Osteocyte (in vitro differentiated cells): Measurements from ENCODE around the gene CIAO2B. TPM values are rescaled to one million over a fixed set of nuclear protein-coding genes. Genes with fewer than 3 reads are reported as not detected.

Source experiments
- DNase-seq: peaks from one replicate; pipeline ENCODE4 v3.0.0; 2021; ENCODE audit warnings: mixed read lengths; ENCODE audit not compliant: unreplicated experiment; ENCODE audit errors: extremely low spot score
- H3K27ac Mint-ChIP-seq: one replicate; pipeline ENCODE4 v1.8.0; 2021; ENCODE audit warnings: mild to moderate bottlenecking, mixed read lengths; ENCODE audit not compliant: unreplicated experiment
- H3K27me3 Mint-ChIP-seq: one replicate; pipeline ENCODE4 v1.8.0; 2021; ENCODE audit warnings: mixed read lengths; ENCODE audit not compliant: unreplicated experiment
- H3K36me3 Mint-ChIP-seq: one replicate; pipeline ENCODE4 v1.8.0; 2021; ENCODE audit warnings: mixed read lengths; ENCODE audit not compliant: unreplicated experiment
- H3K4me1 Mint-ChIP-seq: one replicate; pipeline ENCODE4 v1.8.0; 2021; ENCODE audit warnings: mixed read lengths; ENCODE audit not compliant: unreplicated experiment
- H3K4me3 Mint-ChIP-seq: one replicate; pipeline ENCODE4 v1.8.0; 2021; ENCODE audit warnings: mild to moderate bottlenecking, moderate library complexity, mixed read lengths; ENCODE audit not compliant: unreplicated experiment
- H3K9me3 Mint-ChIP-seq: one replicate; pipeline ENCODE4 v1.8.0; 2021; ENCODE audit warnings: mixed read lengths; ENCODE audit not compliant: unreplicated experiment
- total RNA-seq: library from RNA; stranded (reverse); gene quantifications from 2 replicates; pipeline ENCODE4 v1.2.1, GENCODE V29; 2021
- TF ChIP-seq, protein P1 (sequence below): fragments of 200-600 bp; sonication (generic); IDR thresholded peaks from 2 replicates; pipeline ENCODE4 v1.5.0; 2021; ENCODE audit warnings: antibody characterized with exemption, mild to moderate bottlenecking, moderate library complexity

CIAO2B gene
- total RNA-seq, 1 donor from 2014 or later: 69.9 TPM

DNA sequence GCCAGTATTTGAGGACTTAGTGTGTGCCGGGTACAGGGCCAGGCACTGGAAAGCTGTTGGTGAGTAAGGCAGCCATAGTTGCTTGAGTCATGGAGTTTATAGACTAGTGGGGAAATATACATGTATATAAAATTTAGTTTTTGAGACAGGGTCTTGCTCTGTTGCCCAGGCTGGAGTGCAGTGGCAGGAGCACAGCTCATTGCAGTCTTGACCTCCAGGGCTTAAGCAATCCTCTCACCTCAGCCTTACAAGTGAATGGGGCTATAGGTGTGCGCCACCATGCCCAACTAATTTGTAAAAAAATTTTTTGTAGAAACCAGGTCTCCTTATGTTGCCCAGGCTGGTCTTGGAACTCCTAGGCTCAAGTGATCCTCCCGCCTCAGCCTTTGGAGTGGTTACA lies 51.5 kb downstream of the CIAO2B start:
- TF ChIP-seq, protein P1, sequence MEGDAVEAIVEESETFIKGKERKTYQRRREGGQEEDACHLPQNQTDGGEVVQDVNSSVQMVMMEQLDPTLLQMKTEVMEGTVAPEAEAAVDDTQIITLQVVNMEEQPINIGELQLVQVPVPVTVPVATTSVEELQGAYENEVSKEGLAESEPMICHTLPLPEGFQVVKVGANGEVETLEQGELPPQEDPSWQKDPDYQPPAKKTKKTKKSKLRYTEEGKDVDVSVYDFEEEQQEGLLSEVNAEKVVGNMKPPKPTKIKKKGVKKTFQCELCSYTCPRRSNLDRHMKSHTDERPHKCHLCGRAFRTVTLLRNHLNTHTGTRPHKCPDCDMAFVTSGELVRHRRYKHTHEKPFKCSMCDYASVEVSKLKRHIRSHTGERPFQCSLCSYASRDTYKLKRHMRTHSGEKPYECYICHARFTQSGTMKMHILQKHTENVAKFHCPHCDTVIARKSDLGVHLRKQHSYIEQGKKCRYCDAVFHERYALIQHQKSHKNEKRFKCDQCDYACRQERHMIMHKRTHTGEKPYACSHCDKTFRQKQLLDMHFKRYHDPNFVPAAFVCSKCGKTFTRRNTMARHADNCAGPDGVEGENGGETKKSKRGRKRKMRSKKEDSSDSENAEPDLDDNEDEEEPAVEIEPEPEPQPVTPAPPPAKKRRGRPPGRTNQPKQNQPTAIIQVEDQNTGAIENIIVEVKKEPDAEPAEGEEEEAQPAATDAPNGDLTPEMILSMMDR: no peak
- no peak for DNase-seq
- H3K36me3 Mint-ChIP-seq: peaks cover 14% of the 10 kb centered on the region
- H3K9me3 Mint-ChIP-seq: no peaks in the 10 kb centered on the region
- H3K4me1 Mint-ChIP-seq: peaks cover 25% of the 10 kb centered on the region
- no peaks in the 10 kb centered on the region for H3K27me3 Mint-ChIP-seq
- H3K4me3 Mint-ChIP-seq: no peak overlapping the region
- H3K27ac Mint-ChIP-seq: no peak overlapping the region

Other genes starting within 250 kb of the CIAO2B start
- gene CMTM4, start 237.7 kb downstream of the CIAO2B start, total RNA-seq: 22.8 and 24.4 TPM in 2 replicates
- gene DYNC1LI2, start 182.8 kb downstream of the CIAO2B start, total RNA-seq: 139 and 151 TPM in 2 replicates
- gene TERB1, start 132.8 kb downstream of the CIAO2B start, total RNA-seq: 0.18 and 0.43 TPM in 2 replicates
- gene NAE1, start 103.4 kb downstream of the CIAO2B start, total RNA-seq: 64.4 and 65.0 TPM in 2 replicates
- not detected in 2 replicates for gene CA7, start 90.0 kb downstream of the CIAO2B start, total RNA-seq
- 16.5 and 17.4 TPM in 2 replicates for gene PDP2, start 53.9 kb downstream of the CIAO2B start, total RNA-seq
- not detected in 2 replicates for gene CDH16, start 15.5 kb downstream of the CIAO2B start, total RNA-seq
- gene RRAD, start 8.9 kb downstream of the CIAO2B start, total RNA-seq: 0.26 and 0.89 TPM in 2 replicates
- 38.6 and 40.5 TPM in 2 replicates for gene CES2, start 1.1 kb upstream of the CIAO2B start, total RNA-seq
- gene CES3, start 26.9 kb upstream of the CIAO2B start, total RNA-seq: 0.24 and 0.73 TPM in 2 replicates
- gene CES4A, start 54.2 kb upstream of the CIAO2B start, total RNA-seq: 3.3 and 3.8 TPM in 2 replicates
- 75.2 and 88.3 TPM in 2 replicates for gene CBFB, start 94.7 kb upstream of the CIAO2B start, total RNA-seq
- gene PHAF1, start 175.5 kb upstream of the CIAO2B start, total RNA-seq: 19.5 and 19.8 TPM in 2 replicates
- 44.1 and 44.9 TPM in 2 replicates for gene B3GNT9, start 216.6 kb upstream of the CIAO2B start, total RNA-seq
- gene TRADD, start 225.5 kb upstream of the CIAO2B start, total RNA-seq: 13.4 and 14.1 TPM in 2 replicates
- gene FBXL8, start 225.6 kb upstream of the CIAO2B start, total RNA-seq: 12.8 and 15.5 TPM in 2 replicates
- 19.6 and 22.3 TPM in 2 replicates for gene HSF4, start 230.3 kb upstream of the CIAO2B start, total RNA-seq
- gene NOL3, start 236.1 kb upstream of the CIAO2B start, total RNA-seq: 15.8 and 22.8 TPM in 2 replicates
- gene MATCAP1, start 249.6 kb upstream of the CIAO2B start, total RNA-seq: 26.6 and 35.7 TPM in 2 replicates